ENCODE data around the gene WDR86.

WDR86 gene

GRCh38 chr7:151345576-151346469, 64.0 kb downstream of the WDR86 start:
- DNase-seq, result no peak

DNA sequence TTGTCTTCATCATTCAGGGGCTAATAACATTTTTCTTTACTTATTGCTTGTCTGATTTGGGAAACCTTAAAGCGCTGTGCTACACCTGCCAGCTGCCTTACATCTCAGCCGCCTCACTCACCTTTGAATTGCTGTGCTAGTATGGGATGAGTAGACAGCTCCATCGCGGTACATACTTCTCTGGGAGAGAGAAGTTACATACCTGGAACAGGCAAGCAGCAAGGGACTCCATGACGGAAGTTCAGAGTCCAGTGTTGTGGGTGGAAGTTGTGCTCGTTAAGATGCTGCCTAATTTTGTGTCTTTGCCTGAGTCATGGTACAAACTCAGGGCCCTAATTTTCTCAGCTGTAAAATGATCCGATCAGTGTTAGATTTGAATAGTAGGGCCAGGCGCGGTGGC, 66.3 kb downstream of the WDR86 start:
- no peak for DNase-seq

GRCh38 chr7:151342811-151343210, 67.0 kb downstream of the WDR86 start:
- no peak for DNase-seq

GRCh38 chr7:151342102-151342646, 67.7 kb downstream of the WDR86 start:
- no peak for DNase-seq

GRCh38 chr7:151341357-151342101, 68.3 kb downstream of the WDR86 start, which contains the start of gene NUB1:
NUB1 (plus strand) TSS chr7:151341812; CDS start chr7:151345350, 3,538 bp downstream.
- DNase-seq, result peak; percentile 54

DNA sequence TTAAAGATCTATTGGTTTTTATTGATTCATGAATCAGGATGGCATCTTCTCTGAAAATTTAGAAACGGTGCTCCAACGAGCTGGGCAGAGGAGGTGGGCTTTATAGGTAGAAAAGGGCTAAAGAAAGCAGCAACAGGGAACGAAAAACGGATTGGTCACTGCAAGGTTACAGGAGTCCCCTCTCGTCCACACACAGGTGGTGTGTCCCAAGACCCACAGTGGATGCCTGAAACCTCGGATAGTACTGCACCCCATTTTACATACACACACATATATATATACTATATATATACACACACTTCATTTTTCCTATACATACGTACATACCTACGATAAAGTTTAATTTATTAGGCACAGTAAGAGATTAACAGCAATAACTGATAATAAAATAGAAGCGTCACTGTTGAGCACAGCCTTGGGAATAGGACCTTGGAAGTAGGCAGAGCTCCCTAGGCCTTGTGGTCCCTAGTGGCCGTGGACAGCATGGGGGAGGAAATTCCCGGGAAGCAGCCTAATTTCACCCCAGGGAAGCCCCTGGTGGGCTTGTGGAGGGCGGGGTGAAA, 69.0 kb downstream of the WDR86 start:
- DNase-seq, result no peak

DNA sequence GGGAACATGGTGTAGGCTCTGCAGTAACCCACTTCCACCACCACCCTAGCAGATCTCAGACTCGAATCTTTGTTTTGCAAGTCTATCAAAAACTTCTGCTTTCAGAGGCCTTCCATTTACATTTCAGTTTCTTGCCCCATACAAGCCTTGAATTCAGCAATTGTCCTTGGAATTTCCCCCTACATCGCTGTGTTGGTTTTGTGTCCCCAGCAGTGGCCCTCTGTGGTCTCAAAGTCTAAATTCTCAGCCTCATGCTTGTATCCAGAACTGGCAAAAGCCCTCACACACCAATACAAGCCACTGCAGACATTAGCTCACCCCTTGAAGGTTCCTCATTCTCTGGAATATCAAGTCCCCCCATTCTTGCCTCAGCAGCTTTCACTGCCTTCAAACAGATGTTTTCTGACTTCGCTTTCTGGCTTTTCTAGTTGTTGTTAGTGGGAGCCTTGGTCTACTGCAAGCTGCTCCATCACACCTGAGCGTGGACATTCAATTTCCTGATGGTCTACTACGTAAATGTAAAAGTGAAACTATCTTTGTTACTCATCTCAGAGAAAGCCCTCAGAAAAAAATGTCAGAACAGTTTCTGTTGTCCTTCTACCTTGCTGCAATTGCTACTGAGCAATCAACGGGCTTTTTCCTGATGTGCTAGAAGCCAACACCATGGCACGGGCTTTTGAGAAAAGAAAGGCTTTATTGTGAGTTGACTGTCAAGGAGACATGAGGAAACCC, 70.0 kb downstream of the WDR86 start:
- peak; percentile 85 for DNase-seq

- DNase-seq, result no peak
These were observed 71.0 kb downstream of the WDR86 start for GRCh38 chr7:151338809-151339208.

DNA sequence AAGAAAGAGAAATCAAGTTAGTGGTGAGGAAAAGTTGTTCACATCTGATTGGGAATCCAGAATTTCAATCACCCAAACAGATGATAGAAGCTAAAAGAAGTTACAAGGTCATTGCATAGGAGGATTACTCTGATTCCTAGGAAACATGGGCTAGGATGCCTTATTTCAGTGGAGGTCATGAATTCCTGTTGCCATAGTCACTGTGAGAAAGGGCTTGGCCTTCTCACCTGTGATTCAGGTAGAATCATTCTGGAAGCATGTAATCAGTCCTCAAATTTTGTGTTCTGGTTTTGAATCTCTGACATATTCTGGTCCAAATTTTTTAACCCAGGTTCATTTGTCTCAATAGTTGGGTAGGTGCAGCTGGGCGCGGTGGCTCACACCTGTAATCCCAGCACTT, 72.5 kb downstream of the WDR86 start:
- DNase-seq, result no peak

DNA sequence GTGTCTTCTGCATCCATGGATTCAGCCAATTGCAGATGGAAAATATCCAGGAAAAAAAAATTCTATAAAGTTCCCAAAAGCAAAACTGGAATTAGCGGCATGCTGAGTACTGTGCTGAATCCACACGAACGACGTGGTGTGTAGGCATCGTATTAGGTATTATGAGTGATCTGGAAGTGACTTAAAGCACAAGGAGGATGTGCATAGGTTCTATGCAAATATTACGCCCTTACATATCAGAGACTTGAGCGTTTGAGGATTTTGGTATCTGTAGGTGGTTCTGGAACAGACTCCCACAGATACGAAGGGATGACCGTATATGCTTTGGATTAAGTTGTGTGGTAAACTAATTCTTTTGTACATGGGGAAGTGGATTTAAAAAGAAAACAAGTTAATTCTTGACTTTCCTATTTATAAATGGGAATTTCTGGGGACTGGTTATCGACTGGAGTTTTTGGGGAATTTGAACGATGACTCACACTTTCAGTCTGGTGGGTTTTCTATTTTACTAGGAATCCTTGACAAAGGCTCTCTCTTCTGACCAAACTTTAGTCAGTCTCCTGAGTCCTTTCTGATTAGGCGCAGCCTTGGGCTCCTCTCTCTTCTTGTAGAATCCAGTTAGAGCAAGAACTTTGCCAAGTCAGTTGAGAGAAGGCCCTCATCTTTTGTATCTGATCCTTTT, 73.7 kb downstream of the WDR86 start:
- no peak for DNase-seq

DNA sequence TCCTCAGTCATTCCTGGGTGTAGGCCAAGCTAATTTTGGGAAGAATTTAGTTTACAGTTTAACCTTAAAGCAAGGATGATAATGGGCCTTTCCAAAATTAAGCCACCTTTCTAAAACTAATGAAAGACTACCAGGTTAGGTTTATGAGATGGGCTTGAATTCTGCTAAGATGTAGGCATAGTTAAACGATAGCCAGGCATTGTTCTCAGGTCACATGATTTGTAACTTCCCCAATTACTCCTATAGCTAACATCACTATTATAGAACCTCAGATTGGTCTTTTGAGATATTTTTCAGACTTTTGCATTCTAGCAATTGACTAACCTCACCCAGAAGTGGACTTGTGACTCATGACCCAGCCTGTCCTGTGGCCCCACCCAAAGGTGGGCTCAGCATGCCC, 75.2 kb downstream of the WDR86 start:
- no peak for DNase-seq

Data from GF-D8 (cell line).